Activated CD8-positive, alpha-beta memory T cell treated with anti-CD3 and anti-CD28 coated beads for 1 hour (primary cell): Measurements from ENCODE around the gene JAM3.
A peak's percentile ranks its signal among the peaks of the same experiment; 100 is the strongest.

ENCODE experiments used
- DNase-seq, 2 donors: peaks; one replicate each; pipeline ENCODE4 v3.0.0-alpha.2; 2020; ENCODE audit warnings: low read depth in 1 of 2; ENCODE audit errors: extremely low read depth in 1 of 2

JAM3 gene

DNA sequence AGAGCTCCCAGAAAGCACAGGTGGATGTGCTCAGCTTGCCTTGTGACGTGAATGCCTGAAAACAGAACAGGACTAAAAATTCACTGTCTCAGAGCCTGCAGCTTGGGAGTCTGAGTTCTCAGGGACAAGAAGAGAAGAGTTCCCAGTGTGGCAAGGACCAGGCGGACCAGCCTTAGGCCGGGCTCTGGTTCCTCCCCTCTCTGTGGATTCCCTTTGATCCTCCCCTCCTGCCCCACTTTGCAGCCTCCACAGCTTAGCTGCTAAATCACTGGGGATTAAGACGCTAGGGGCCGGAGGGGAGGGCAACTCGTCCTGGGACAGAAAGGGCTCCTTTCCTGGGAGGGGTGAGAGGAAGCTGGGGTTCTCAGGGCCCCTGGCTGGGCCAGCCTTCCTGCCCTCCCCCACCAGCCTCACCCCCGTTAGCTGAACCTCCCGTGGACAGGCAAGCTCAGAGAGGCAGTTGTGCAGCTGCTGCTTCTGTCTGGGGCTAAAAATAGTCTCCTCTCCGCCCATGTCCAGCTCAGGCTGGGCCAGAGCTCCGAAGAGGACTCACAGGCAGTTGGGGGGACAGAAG is 29.9 kb upstream of the JAM3 start:
- DNase-seq: no peak

DNA sequence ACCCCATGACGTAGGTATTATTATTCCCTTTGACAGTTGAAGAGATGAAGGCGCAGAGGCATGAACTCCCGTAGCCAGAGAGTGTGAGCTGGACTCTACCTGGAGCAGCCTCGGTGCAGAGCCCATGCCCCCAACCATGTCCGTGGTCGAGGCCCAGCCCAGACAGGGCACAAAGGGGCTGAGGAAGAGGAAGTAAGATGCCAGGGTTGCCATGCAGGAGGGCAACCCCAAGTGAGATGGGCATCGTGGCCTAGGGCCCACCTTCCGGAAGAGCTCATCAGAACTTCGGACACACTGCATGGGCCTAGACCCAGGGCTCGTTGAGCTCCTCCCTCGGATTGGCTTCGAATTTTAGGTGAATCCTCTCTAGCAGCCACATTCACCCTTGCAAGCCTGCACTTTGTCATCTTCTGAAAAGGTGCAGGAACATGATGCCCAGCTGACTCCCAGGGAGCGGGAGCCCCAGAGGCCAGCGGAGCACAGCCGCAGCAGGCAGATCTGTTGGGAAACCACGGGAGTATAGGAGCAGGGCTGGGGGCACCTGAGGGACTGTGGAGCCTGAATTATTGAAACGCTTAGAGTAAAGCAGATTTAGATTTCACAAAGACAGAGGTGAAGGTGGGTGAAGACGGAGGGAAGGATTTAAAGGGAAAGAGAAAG is 29.0 kb upstream of the JAM3 start:
- no peak for DNase-seq

- no peak for DNase-seq
These were observed 28.2 kb upstream of the JAM3 start for GRCh38 chr11:134040386-134041302.

DNA sequence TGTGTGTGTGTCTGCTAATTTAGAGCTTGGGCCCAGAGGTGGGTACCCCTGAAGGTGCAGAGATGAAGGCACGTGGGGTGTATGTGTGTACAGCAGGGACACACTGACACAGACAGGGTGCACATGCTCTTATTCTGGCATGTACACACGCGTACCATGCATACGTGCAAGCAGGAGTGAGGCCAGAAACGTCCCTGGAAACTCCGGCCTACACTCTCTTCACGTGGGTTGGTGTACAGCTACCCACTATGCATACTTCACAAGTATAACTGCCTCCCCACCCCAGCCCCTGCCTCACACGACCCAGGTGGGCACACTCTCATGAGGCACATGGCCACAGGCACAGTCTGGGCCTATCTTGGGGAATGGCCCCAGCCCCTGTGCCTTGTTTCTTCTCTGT is 27.5 kb upstream of the JAM3 start:
- DNase-seq: no peak

GRCh38 chr11:134041791-134042696 is 26.8 kb upstream of the JAM3 start:
- DNase-seq: no peak

- no peak for DNase-seq
These were observed 25.0 kb upstream of the JAM3 start for GRCh38 chr11:134043821-134044420.

- DNase-seq: no peak
These were observed 24.2 kb upstream of the JAM3 start for GRCh38 chr11:134044514-134045284.

DNA sequence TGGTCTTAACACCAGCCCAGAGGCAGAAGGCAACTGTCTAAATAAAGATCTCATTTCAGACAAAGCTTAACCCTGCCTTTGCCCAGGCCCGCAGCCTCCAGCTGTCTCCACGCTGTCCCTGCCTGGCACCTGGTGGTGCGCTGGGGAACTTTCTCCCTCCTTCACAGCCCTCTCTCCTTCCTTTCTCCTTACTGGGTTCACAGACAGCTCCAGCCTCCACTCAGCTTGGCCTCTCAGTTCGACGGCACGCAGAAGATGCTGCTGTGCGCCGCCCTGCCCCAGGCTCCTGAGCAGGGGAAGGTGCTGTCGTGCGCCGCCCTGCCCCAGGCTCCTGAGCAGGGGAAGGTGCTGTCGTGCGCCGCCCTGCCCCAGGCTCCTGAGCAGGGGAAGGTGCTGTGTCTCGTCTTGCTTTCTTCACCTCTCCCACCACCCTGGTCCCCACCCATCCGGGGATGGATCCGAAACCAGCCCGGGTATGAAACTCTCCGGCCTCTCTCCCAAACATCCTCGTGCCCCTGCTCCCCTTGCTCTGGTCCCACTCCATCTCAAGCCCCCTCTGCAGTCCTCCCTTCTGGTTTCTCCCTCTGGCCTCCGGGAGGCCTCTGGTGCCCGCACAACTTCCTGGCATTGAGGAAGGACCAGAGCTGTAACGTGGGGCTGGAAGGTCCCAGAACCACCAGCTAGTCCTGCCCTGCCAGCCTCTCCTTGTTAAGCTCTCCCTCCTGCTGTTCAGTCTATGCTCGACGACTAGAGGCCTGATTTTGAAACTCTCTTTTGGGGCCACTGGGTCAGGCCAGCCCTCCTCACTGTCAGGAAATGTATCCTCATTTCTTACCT is 22.9 kb upstream of the JAM3 start:
- DNase-seq: no peak

- no peak for DNase-seq
These were observed 22.0 kb upstream of the JAM3 start for GRCh38 chr11:134046681-134047449.

- no peak for DNase-seq
These were observed 21.3 kb upstream of the JAM3 start for GRCh38 chr11:134047586-134047999.

DNA sequence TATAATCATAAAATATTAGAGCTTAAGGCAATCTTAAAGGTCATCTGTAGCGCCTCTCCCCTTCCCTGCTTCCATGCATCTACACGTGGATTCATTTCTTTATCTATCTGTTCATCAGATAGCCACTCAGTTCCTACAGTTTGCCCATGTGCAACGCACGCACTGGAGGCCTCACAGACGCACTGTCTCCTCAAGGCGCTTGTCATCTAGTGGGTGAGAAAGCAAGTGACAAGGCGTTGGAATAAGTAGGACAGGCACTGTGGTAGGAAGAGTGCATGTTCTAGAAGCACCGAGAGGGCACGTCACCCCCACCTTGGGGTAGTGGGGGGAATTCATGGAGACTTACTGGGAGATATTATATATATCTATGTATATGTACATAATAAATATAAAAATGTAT is 20.8 kb upstream of the JAM3 start:
- DNase-seq: no peak

DNA sequence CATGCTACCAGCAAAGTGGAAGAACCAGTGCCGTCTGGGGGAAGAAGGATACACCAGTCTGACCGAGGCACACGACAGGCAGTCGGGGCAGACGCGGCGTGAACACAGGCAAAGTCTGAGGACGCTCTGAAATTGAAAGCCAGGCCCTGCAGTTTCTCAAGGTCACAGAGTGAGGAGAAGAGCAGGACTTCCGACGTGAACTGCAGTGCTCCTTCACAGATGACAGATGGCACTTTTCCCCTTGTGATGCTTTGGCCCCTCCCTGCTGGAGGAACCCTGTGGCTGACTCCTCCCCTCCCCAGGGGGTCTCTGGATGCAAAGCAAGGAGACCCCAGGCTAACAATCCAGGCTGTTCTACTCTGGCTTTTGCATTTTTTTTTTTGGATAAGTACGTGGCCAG is 19.6 kb upstream of the JAM3 start:
- DNase-seq: no peak

DNA sequence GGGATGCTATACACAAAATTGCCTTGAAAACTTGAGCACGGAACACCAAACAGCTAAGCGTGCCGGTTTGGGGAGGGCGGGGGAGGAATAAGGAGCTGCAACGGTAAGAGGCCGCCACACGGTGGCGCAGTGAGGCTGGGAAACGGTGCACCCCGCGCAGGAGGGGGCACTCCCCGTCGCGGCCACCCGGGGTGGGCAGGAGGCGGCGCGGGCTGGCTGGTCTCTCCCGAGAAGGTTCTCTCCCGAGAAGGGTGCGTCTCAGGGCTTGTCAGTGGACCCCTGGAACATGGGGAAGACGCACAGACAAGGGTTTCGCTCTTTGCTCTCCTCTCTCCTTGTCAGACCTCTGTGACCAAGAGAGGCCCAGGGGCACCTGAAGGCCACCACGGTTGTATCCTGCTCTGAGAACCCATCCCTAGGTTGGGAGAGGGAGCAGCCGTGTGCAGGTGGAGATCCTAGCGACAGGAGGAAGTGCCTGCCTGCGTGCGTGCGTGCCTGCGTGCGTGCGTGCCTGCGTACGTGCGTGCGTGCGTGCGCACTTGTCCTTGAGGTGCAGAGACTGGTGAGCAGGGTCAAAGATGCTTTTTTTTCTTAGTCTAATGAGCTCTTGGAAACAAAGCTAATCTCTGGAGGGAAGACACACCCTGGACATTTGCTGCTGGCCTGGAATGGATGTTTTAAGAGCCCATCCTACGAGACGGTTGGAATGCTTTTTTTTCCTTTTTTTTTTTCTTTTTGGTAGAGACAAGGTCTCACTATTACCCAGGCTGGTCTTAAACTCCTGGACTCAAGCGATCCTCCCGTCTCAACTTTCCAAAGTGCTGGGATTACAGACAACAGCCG is 18.1 kb upstream of the JAM3 start:
- DNase-seq: peak in 1 of 2 donors; percentile 71

DNA sequence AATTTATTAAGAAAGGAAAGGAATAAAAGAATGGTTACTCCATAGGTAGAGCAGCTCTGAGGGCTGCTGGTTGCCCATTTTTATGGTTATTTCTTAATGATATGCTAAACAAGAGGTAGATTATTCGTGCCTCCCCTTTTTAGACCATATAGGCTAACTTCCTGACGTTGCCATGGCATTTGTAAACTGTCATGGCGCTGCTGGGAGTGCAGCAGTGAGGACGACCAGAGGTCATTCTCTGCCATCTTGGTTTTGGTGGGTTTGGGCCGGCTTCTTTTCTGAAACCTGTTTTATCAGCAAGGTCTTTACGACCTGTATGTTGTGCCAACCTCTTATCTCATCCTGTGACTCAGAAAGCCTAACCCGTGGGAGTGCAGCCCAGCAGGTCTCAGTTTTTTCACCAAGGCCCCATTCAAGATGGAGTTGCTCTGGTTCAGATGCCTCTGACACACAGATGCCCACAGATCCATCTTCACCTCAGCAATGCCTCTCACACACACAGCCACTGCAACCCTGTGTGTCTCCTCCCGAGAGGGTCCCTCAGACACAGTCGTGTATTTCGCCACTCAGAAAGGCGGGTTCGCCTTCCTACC is 16.4 kb upstream of the JAM3 start:
- no peak for DNase-seq

- DNase-seq: no peak
These were observed 15.6 kb upstream of the JAM3 start for GRCh38 chr11:134052988-134053945.

GRCh38 chr11:134055029-134055428 is 13.8 kb upstream of the JAM3 start:
- no peak for DNase-seq
